CD1c-positive myeloid dendritic cell (primary cell): ENCODE data around the gene PTPRN2.

Experiments used
- DNase-seq: peaks from one replicate; pipeline ENCODE4 v3.0.0-alpha.2; 2016; ENCODE audit errors: extremely low spot score

The PTPRN2 gene

DNA sequence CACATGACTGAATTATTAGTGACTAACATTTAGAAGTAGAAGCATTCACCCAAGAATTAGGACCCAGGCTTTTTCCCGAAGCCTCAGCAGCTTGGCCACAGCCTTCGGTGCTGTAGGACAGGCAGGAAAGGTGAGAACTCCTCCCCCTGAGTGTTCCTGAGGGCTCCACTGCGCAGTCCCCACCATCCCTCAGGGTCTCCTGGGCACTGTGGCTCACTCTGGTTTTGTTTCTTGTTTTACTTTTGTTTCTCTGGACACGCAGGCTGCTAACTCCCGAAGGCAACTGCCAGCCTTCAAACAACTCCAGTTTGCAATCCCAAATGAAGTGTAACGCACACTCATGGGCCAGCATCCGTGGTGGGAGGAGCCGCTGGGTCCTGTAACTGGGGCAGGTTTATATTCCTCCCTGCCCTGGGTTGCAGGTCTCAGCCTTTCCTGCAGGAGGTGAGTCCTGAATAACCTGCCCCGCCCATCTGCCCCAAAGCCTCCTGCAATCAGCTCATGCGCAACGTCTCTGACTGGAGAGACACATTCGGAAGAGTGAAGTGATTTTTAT is 492.9 kb downstream of the PTPRN2 start:
- DNase-seq: no peak

DNA sequence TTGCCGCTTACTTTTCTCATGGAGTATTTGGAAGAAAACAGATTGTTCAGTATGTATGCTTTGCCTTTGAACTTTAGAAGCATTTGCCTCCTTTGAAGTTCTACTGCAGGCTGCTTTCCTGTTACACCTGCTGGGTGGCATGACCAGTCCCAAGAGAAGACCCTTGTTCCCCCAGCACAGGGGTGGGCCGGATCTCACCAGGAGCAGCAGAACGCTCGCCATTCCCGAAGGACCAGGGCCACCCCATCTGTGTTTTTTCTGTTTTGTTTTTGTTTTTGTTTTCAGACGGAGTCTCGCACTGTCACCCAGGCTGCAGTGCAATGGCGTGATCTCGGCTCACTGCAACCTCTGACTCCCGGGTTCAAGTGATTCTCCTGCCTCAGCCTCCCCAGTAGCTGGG is 493.6 kb downstream of the PTPRN2 start:
- DNase-seq: no peak

DNA sequence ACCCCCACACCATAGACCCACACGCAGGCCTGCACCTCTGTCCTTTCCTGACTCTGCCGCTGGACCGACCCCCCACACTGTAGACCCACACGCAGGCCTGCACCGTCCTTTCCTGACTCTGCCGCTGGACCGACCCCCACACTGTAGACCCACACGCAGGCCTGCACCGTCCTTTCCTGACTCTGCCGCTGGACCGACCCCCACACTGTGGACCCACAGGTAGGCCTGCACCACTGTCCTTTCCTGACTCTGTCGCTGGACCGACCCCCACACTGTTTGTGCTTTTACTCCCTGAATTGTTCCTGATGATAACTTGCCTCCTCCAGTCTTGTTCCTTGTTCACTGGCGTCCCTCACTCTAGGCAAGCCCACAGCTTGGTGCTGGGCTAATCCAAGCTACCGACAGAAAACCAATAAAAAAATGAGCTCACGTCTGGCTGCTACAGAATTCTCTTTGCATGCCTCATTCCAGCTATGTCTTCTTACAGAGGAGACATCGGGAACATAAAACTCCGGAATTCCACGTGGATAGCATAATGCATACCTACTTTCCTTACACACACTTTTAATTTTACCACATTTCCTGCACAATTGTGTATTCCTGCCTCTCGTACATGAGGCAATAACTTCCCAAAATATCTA is 494.3 kb downstream of the PTPRN2 start:
- no peak for DNase-seq

DNA sequence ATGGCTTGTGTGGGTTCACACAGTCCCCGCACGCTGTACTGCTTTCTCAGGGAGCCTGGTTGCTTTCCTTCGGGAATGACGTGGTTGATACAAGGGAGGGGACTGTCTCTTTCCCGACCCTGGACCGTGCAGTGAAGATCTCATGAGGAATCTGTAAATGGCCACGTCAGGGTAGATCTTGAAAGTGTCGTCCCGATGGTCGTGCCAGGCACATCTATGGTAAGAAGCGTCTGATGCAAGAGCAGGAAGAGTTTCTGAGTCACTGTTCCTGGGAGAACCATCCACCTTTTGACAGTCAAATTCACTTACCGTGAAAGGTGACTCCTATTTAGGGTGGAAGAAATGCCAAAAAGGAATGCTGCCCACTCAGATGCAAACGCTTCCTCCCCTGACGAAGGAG is 500.4 kb downstream of the PTPRN2 start:
- DNase-seq: no peak

DNA sequence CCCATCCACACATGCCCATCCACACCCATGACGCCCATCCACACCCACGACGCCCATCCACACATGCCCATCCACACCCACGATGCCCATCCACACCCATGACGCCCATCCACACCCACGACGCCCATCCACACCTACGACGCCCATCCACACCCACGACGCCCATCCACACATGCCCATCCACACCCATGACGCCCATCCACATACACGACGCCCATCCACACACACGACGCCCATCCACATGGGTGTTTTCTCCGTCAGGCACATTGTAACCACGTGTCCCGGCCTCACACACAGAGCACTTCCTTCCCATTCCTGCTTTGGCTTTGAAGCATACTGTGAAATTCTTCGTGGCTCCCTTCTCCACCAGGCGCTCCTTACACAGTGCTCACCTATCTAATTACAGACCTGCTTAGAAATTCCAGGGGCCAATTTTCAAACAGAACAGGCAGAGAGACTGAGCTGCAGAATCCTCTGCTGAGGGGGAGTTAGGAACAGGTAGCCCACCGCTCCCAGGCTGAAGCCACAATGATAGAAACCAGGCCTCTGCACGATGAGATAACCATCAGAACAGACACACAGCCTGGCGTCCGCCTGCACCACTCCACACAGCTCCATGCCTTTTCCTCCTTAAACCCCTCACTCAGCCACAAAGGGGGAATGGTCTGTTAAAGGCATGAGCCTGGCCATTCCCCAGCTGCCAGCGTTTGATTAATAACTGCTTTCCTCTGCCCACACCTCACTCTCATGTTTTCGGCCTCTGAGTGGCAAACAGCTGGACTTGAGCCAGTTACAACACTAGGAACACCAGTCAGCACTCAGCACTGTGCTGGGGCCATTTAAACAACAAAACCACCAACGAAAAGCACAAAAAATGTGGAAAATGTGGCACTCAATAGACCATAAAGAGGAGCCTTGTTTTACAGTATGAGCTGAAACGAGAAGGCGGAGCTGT is 501.6 kb downstream of the PTPRN2 start:
- no peak for DNase-seq

DNA sequence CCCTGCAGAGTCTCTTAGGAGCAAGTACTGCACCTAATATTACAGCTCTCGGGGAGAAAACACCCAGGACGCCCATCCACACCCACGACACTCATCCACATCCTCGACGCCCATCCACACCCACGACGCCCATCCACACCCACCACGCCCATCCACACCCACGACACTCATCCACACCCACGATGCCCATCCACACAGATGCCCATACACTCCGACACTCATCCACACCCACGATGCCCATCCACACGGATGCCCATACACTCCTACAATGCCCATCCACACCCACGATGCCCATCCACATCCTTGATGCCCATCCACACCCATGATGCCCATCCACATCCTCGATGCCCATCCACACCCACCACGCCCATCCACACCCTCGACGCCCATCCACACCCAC is 503.1 kb downstream of the PTPRN2 start:
- no peak for DNase-seq

DNA sequence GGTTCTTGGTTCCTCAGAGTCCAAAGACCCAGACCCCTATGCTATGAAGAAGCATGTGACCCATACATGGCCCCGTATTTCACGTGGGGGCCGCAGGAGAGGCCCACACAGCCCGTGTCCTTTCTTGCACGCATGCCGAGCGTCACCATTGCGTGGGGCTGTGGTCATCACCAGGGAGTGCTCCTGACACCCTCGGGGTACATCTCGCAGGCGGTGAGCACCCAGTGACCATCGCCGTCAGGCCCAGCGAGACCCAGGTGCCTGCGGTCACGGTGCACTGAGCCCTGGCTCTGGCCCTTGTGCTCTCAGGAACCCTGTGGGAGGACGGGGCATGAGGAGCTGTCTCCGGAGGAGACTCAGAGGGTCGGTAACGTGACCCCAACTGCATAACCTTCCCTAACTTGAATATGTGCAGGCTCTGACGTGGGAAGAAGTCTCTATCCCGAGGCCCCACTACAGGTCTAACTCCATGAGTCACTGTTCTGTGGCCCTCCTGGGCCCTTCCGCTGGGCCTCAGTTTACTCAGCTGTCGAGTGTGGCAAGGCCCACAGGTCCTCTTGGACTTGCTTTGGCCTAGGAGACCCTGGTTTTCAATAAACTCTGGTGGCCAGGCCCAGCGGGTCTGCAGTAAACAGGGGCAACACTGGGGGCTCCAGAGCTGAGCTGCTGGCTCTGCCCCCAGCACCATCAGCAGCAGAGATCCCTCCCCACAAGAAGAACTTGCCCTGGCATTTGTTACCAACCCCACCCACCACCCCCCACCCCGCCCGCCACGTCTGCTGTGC is 503.9 kb downstream of the PTPRN2 start:
- no peak for DNase-seq

DNA sequence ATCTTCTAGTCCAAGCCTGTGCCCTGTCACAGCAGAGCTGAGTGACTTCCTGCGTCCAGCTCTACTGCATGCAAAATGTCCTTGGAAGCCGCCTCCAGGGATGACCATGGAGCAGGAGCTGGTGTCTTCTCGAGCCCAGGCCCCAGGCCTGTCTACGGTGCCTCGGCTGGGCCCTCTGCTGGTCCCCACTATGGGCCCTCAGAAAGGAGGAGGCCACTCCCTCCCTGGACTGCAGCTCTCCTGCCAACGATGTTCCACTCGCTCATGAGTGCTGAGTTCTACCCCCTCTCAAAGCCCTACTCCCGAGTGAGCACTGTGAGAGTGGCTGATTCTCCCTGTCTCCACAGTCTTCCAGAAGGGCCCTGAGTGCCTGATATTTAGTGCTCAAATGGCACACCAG is 504.9 kb downstream of the PTPRN2 start:
- no peak for DNase-seq

DNA sequence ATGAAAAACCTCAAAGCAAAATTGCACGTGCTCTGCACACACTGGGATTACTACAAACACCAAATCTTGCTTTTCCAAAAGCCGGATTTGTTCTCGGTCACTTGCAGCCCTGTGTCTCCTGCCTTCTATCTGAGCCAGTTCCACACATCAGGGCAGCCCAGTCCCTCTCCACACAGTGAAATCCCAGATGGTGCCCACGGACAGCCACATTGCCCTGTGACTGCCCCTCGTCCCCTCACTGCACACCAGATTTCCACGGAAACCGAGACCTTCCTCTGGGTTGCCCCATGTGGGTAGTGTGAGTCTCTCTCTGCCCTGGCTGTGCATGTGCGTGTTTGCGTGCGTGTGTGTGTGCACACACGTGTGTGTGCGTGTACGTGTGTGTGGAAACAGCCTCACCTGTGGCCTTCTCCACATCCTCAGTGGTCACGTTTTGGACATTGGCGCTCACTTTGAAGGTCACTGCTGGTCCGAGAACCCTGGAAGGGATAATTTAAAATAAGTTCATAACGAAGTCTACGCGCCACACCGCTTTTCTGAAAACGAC is 506.7 kb downstream of the PTPRN2 start:
- DNase-seq: no peak

DNA sequence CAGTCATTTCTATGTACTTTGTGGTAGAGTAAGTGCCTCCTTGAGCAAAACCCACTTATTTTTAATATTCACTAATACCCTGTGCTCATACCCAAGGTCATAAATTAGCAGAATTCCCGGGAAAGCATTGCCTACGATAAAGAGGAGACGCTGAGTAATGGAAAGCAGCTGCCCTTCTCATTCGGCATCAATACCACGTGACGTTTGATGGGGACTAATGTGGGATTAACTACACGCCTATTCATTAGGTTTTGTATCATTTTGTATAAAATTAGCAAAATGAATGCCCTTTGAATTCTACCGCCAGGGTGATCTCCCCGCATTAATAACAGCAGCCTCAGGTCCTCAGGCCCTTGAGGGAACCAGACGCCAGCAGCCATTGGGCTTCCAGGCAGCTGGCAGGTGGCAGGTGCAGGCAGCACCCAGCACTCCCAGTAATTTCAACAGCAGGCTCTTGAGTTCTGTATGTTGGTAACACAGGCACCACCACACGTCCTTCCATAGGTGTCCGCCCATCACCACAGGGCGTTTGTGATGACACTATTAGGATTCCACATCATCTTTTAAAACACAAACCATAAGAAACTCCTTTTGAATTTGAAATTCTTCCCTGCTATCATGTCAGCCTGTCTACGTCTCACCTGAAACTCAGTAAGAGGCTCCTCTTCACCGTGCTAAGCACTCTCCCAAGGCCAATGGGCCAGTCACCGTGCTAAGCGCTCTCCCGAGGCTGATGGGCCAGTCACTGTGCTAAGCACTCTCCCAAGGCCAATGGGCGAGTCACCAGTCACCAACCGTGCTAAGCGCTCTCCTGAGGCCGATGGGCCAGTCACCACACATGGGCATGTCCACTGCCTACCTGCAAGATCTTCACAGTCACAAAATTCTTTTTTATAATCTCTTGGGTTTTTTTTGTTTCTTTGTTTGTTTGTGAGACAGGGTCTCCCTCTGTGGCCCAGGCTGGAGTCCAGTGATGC is 509.4 kb downstream of the PTPRN2 start:
- no peak for DNase-seq

DNA sequence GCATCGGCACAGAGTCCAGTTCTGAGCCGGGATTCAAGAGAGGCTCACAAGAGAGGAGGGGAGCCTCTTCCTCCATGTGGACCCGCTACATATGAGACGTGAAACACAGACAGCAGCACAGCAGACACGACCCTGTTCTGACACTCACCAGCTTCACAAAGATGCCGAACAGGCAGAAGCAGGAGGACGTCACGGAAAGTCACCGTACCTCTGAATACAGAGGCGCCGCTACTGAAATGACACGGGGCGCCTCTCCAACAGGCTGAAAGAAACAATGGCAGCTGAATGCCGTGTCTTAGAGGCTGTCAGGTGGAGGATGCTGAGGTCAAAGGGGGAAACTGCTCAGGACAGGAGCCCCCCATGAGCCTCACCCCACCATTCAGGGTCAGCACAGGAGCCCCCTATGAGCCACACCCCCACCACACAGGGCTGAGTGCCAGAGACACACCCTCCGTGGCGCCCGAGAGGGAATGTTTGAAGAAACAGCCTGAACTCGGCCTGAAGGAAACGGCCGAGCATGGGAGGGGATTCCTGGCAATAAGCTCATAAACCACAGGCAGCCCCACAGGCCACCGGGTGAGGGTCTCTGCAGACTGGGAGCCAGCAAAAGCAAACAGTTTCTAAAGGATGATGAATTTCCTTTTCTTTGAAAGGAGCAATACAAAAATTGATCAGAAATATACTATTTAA is 510.3 kb downstream of the PTPRN2 start:
- DNase-seq: no peak

DNA sequence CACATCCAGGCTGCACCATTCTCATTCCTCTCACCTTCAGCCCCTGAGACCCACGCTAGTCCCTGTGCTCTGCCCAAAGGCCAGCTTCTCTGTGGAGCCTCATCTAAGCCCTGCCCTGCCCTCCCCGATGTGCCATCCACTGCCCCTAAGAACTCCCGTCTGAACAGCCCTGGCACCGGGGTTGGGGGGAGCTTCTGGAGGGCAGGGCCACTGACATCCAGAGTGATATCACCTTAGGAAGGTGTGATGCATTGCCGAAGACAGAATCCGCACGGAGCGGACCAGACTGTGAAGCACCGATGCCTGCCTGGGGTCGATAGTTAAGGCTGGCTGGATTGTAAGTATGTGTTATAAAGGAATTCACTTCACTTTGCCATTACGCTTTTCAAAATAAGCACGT is 511.0 kb downstream of the PTPRN2 start:
- no peak for DNase-seq

DNA sequence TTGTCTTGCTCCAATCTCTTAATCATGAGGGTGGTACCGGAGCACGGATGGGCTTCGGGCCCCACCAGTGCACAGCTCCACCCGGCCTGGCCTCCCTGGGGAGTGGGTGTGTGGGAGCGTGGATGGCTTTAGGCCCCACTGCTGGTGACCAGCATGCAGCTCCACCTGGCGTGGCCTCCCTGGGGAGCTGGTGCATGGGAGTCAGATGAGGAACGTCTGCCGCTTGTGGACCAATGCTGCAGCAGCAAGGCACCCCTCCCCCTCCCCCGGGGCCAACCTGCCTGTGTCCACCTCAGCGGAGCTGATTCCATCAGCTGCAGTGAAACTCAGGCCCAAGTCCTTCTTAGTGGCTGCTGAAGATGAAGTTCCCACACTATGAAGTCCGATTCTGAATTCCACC is 511.4 kb downstream of the PTPRN2 start:
- DNase-seq: no peak

DNA sequence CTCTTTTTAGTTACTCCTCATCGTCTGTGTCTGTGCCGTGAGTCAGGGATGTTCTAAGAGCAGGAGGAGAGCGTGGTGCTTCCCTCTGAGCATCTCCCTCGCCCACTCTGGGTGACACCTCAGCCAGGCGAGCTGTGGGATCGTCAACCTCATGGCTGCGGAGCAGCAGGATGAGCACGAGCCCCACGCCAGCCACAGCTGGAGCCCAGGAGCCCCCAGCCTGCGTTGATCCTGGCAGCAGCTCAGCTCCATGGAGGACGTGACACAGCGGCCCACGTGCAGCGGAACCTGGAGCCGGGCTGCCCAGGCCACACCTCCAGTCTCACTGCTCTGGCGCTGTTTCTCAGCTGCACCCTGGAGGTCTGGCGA is 512.0 kb downstream of the PTPRN2 start:
- DNase-seq: no peak

DNA sequence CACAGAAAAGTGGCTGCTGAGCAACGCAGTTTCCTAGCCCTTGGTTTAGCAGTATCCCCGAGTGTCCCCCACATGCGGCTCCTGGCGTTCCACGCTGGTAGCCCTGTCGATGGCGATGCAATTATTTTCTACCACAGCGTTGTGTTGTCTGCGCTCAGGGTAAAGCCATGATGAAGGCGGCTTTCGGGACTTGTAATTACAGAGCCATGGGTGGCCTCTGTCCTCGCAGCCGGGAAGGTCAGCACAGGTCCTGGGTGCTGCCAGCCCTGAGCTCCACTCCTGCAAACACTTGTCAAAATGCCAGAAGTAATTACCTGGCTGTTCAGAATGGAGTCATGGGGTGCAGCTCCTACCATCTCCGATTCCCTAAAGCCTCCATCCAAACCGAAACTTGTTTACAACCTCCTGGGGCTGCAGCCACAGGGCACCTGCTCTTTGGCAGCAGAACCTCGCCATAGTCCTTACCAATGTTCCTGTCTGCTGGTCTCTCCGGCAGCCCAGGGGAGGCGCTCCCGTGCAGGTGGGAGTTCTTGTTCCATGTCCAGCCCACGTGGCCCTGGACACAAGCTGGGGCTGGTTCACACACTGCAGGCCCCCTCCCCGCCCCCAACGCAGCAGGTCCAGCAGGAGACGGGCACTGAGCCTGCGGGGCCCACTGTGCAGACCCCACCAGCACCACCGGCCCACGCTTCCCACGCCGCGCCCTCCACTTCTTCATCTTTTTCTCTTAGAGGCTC is 512.6 kb downstream of the PTPRN2 start:
- DNase-seq: no peak

DNA sequence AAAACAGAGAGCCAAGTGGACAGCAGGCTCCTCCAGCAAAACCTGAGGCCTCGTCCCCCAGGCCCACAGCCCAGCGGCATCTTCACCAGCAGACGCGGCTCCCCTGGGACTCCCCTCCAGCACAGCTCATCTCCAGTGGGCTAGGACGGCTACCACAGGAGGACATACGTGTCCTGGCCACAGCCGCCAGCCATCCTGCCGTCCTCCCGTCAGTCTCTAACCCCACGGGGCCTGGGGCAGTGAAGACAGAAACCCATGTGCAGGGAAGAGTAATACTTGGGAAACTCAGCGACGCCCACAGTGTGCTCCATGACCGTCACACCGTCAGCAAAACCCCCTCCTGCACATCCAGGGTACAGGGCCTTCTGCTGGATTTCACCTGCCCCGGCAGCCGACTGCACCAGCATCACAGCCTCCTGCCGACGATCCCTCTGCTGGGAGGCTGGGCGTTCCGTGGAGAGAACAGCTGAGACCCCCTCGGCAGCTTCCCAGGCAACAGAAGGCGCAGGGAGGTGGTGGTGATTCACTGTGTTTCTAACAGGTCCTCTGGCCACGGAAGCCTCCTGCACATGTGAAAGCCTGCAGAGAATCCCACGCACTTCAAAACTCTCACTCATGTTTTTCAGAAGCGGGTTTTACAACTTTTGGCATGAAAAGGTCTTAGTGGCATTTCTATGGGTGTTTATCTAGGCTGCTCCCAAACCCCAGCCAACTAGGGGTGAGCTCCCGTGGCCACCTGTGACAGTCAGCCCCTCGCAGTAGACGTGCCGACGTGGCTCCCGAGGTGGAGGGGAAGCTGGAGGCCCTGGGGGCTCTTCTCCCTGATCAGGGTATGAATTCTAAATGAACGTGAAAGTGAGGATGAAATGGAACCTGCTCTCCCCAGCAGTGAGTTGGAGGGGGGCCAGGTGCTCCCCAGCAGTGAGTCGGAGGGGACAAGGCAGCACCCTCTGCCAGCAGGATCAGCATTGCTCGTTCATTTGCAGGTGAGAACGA is 513.5 kb downstream of the PTPRN2 start:
- no peak for DNase-seq

DNA sequence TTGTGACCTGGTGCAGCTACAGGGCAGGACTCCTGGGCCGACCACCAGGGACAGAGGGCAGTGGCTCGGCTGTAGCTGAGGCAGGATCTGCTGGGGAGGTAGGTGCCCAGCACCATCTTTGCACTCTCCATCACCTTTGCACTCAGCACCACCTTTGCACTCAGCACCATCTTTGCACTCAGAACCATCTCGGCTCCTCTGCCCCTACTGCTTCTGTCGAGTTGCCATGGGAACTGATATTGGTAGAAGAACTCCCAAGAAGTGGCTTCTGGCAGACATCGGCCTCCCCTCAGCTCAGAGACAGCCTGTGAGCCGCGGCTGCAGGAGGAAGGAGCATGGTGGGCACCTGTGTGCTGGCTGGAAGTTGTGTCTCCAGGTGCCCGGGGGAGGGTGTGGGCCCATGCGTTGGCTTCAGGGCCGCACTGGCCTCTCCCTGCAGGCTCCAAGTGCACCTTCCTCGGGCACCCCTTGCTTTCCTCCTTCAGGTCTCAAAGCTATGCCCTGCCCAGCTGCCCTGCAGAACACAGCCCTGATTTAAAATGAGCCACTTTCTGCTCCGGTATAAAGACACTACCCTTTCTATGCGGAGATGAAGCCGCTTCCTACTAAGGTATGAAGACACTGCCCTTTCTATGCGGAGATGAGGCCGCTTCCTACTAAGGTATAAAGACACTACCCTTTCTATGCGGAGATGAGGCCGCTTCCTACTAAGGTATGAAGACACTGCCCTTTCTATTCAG is 514.5 kb downstream of the PTPRN2 start:
- no peak for DNase-seq
